ENCODE results near the gene ANKRD44.

- TF ChIP-seq, protein P1, sequence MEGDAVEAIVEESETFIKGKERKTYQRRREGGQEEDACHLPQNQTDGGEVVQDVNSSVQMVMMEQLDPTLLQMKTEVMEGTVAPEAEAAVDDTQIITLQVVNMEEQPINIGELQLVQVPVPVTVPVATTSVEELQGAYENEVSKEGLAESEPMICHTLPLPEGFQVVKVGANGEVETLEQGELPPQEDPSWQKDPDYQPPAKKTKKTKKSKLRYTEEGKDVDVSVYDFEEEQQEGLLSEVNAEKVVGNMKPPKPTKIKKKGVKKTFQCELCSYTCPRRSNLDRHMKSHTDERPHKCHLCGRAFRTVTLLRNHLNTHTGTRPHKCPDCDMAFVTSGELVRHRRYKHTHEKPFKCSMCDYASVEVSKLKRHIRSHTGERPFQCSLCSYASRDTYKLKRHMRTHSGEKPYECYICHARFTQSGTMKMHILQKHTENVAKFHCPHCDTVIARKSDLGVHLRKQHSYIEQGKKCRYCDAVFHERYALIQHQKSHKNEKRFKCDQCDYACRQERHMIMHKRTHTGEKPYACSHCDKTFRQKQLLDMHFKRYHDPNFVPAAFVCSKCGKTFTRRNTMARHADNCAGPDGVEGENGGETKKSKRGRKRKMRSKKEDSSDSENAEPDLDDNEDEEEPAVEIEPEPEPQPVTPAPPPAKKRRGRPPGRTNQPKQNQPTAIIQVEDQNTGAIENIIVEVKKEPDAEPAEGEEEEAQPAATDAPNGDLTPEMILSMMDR (IDR thresholded peaks at IDR 0.05; ENCODE audit: borderline replicate concordance, extremely low read depth, low read length, poor library complexity, severe bottlenecking), result no peak
- TF ChIP-seq EZH2 (IDR thresholded peaks at IDR 0.05; ENCODE audit: borderline replicate concordance, low read depth, low read length, severe bottlenecking), result no peak
Measured at GRCh38 chr2:197235711-197236110, 74.9 kb downstream of the ANKRD44 start.
